IMR-90 (cell line): Measurements from ENCODE around the gene DOCK2. TPM values are rescaled to one million over a fixed set of nuclear protein-coding genes. Genes with fewer than 3 reads are reported as not detected.
A peak's percentile ranks its signal among the peaks of the same experiment; 100 is the strongest.

Source experiments
- ATAC-seq: fragments of 200-7000 bp; cut with Tn5 transposase; 2 replicates; pipeline ENCODE4 v1.9.1; 2020; ENCODE audit warnings: low read depth, mild to moderate bottlenecking, moderate library complexity
- BruUV-seq: library from RNA; stranded (reverse); fragments of 400-500 nt; replicated peaks from 2 replicates; lab custom pipeline; 2021; lab: Mats Ljungman, UMichigan
- CTCF ChIA-PET: fragments of 300-600 bp; formaldehyde crosslinking; extraction: SDS; loops from one replicate; lab custom pipeline; 2021; ENCODE audit warnings: antibody characterized with exemption; lab: Yijun Ruan, JAX
- POLR2A ChIA-PET: fragments of 300-600 bp; sonication (Branson Sonifier 250); formaldehyde crosslinking; loops from one replicate; lab custom pipeline; 2022; ENCODE audit warnings: antibody characterized with exemption; ENCODE audit not compliant: unreplicated experiment; lab: Charles Lee
- DNase-seq: peaks from one replicate; pipeline ENCODE4 v3.0.0; 2013
- H2AFZ ChIP-seq: replicated peaks from 2 replicates; pipeline ENCODE3; 2013; ENCODE audit warnings: low read length, mild to moderate bottlenecking; ENCODE audit not compliant: poor library complexity
- H2AK5ac ChIP-seq: 2 replicates; pipeline ENCODE4 v1.6.1; 2013; ENCODE audit warnings: low read depth, low read length, inconsistent platforms
- H2AK9ac ChIP-seq: replicated peaks from 2 replicates; pipeline ENCODE3; 2013; ENCODE audit warnings: mild to moderate bottlenecking, low read depth, low read length, moderate library complexity; ENCODE audit not compliant: poor library complexity
- H2BK120ac ChIP-seq: 2 replicates; pipeline ENCODE4 v1.6.1; 2013; ENCODE audit warnings: low read depth, low read length, inconsistent platforms
- H2BK15ac ChIP-seq: 3 replicates; pipeline ENCODE4 v1.6.1; 2013; ENCODE audit warnings: low read depth, low read length, inconsistent platforms
- H2BK20ac ChIP-seq: 2 replicates; pipeline ENCODE4 v1.6.1; 2013; ENCODE audit warnings: low read depth, mild to moderate bottlenecking, inconsistent platforms, low read length, moderate library complexity
- H2BK5ac ChIP-seq: 2 replicates; pipeline ENCODE4 v1.6.1; 2013; ENCODE audit warnings: mild to moderate bottlenecking, low read depth, low read length, inconsistent platforms; ENCODE audit not compliant: poor library complexity, severe bottlenecking
- H3K14ac ChIP-seq: replicated peaks from 2 replicates; pipeline ENCODE4 v1.6.1; 2013; ENCODE audit warnings: low read depth, low read length, inconsistent platforms
- H3K18ac ChIP-seq: 2 replicates; pipeline ENCODE4 v1.6.1; 2013; ENCODE audit warnings: low read depth, low read length, control low read depth
- H3K23ac ChIP-seq: 2 replicates; pipeline ENCODE4 v1.6.1; 2013; ENCODE audit warnings: low read depth, low read length, inconsistent platforms
- H3K27ac ChIP-seq: 2 replicates; pipeline ENCODE4 v1.5.1; 2013; ENCODE audit warnings: mild to moderate bottlenecking, control low read depth, low read length; ENCODE audit not compliant: insufficient read depth
- H3K27me3 ChIP-seq: 2 replicates; pipeline ENCODE4 v1.6.1; 2013; ENCODE audit warnings: low read length; ENCODE audit not compliant: control insufficient read depth, insufficient read depth
- H3K36me3 ChIP-seq: 2 replicates; pipeline ENCODE4 v1.6.1; 2013; ENCODE audit warnings: low read length, mixed read lengths; ENCODE audit not compliant: control insufficient read depth, insufficient read depth
- H3K4ac ChIP-seq: 2 replicates; pipeline ENCODE4 v1.6.1; 2013; ENCODE audit warnings: low read depth, low read length, inconsistent platforms
- H3K4me1 ChIP-seq: 2 replicates; pipeline ENCODE4 v1.6.1; 2013; ENCODE audit warnings: low read length, mixed read lengths; ENCODE audit not compliant: control insufficient read depth, insufficient read depth
- H3K4me2 ChIP-seq: 2 replicates; pipeline ENCODE4 v1.6.1; 2013; ENCODE audit warnings: low read depth, mild to moderate bottlenecking, control low read depth, low read length, moderate library complexity
- H3K4me3 ChIP-seq: 2 replicates; pipeline ENCODE4 v1.5.1; 2013; ENCODE audit warnings: low read depth, mild to moderate bottlenecking, control low read depth, low read length, moderate library complexity; ENCODE audit not compliant: insufficient read depth
- H3K56ac ChIP-seq: 2 replicates; pipeline ENCODE4 v1.6.1; 2013; ENCODE audit warnings: low read length, inconsistent platforms; ENCODE audit not compliant: insufficient read depth; ENCODE audit errors: extremely low read depth
- H3K79me1 ChIP-seq, 2 experiments: 2 replicates each; pipeline ENCODE4 v1.6.1; 2013; ENCODE audit warnings: low read length in 2 of 2, inconsistent platforms in 1 of 2, low read depth in 1 of 2
- H3K9ac ChIP-seq: 2 replicates; pipeline ENCODE4 v1.6.1; 2013; ENCODE audit warnings: low read depth, low read length, control low read depth
- H3K9me1 ChIP-seq: 2 replicates; pipeline ENCODE4 v1.6.1; 2013; ENCODE audit warnings: low read length, inconsistent platforms; ENCODE audit not compliant: insufficient read depth
- H3K9me3 ChIP-seq: 2 replicates; pipeline ENCODE4 v1.6.1; 2013; ENCODE audit warnings: low read length; ENCODE audit not compliant: control insufficient read depth, insufficient read depth
- H4K20me1 ChIP-seq: 2 replicates; pipeline ENCODE4 v1.6.1; 2013; ENCODE audit warnings: low read length, inconsistent platforms; ENCODE audit not compliant: insufficient read depth
- H4K5ac ChIP-seq: 2 replicates; pipeline ENCODE4 v1.6.1; 2013; ENCODE audit warnings: mild to moderate bottlenecking, low read depth, low read length, control low read depth
- H4K8ac ChIP-seq, 2 experiments: 2 replicates each; pipeline ENCODE4 v1.6.1; 2013; ENCODE audit warnings: low read depth in 2 of 2, low read length in 2 of 2, control low read depth in 1 of 2, inconsistent platforms in 1 of 2
- H4K91ac ChIP-seq: 2 replicates; pipeline ENCODE4 v1.6.1; 2013; ENCODE audit warnings: low read depth, low read length, inconsistent platforms; ENCODE audit not compliant: insufficient read depth
- CEBPB ChIP-seq: IDR thresholded peaks from 2 replicates; pipeline ENCODE4 v1.6.1; 2012; ENCODE audit warnings: low read depth, low read length, improper control_type of control experiment
- CHD1 ChIP-seq: IDR thresholded peaks from 2 replicates; pipeline ENCODE4 v1.6.1; 2012; ENCODE audit warnings: low read depth, low read length, improper control_type of control experiment
- CTCF ChIP-seq: conservative IDR thresholded peaks from 2 replicates; pipeline ENCODE4 v1.5.1; 2012; ENCODE audit warnings: mild to moderate bottlenecking, low read depth, low read length, improper control_type of control experiment
- ELK1 ChIP-seq: fragments of 150-350 bp; IDR thresholded peaks from 2 replicates; pipeline ENCODE4 v1.6.1; 2016; ENCODE audit warnings: low read depth, mild to moderate bottlenecking, low read length, moderate library complexity, borderline replicate concordance
- MAZ ChIP-seq: IDR thresholded peaks from 2 replicates; pipeline ENCODE4 v1.6.1; 2012; ENCODE audit warnings: low read depth, mild to moderate bottlenecking, low read length, improper control_type of control experiment, moderate library complexity, borderline replicate concordance
- NFE2L2 ChIP-seq: fragments of 150-350 bp; IDR thresholded peaks from 2 replicates; pipeline ENCODE4 v1.6.1; 2016; ENCODE audit warnings: low read depth, mild to moderate bottlenecking, low read length
- RFX5 ChIP-seq: IDR thresholded peaks from 2 replicates; pipeline ENCODE4 v1.8.0; 2012; ENCODE audit warnings: low read depth, mild to moderate bottlenecking, low read length, moderate library complexity
- WGBS, 2 experiments: methylation state at CpG; one replicate each; pipeline versions ENCODE4 v1.1.5 to v1.1.7; 2013; ENCODE audit warnings: missing lambda C conversion rate in 2 of 2; ENCODE audit not compliant: insufficient read length in 1 of 2; ENCODE audit errors: extremely low coverage in 2 of 2; 5-methylcytosine and 5-hydroxymethylcytosine counted together
- dilution Hi-C: fragments of 300-500 bp; cut with HindIII; formaldehyde crosslinking; loops from one replicate; pipeline ENCODE4 v1.14.3; 2018; ENCODE audit warnings: low sequenced_read_pairs; ENCODE audit not compliant: unreplicated experiment
- in situ Hi-C: fragments of 300-500 bp; cut with MboI; formaldehyde crosslinking; loops from 3 replicates; pipeline ENCODE4 v1.14.3; 2019; ENCODE audit warnings: low sequenced_read_pairs, inconsistent platforms, mixed read lengths
- intact Hi-C: fragments of 100-400 bp; cut with micrococcal nuclease; formaldehyde crosslinking; loops from 2 replicates; pipeline ENCODE4 v1.10.0; 2022
- polyA plus RNA-seq, 3 experiments: library from polyadenylated mRNA; depleted of rRNA; stranded (reverse); fragments of >200 nt; gene quantifications; 2 replicates each; pipeline ENCODE4 v1.2.3, GENCODE V29; 2012; ENCODE audit warnings: low replicate concordance in 1 of 3
- total RNA-seq: library from RNA; depleted of rRNA; stranded (reverse); fragments of >200 nt; gene quantifications from 2 replicates; pipeline ENCODE4 v1.2.3, GENCODE V29; 2012

Gene DOCK2
- total and polyA plus RNA-seq, 2 of the 4 experiments (the other 2 are of a cell fraction), result 0.72 to 3.0 TPM

GRCh38 chr5:169691471-169691870 is 54.4 kb downstream of the DOCK2 start:
- TF ChIP-seq CHD1 (no peak), RFX5 (no peak), CEBPB (no peak), NFE2L2 (no peak), ELK1 (no peak), CTCF (no peak), MAZ (no peak)
- ChIA-PET CTCF (no interaction called here), POLR2A (no interaction called here)

More at GRCh38 chr5:169691471-169691870, 54.4 kb downstream of the DOCK2 start:
- no peak overlapping the region for H3K23ac ChIP-seq
- no peak overlapping the region for H3K56ac ChIP-seq
- H3K18ac ChIP-seq, result no peak overlapping the region
- no peaks in the 10 kb centered on the region for H3K36me3 ChIP-seq
- no peaks in the 10 kb centered on the region for H3K27me3 ChIP-seq
- H4K5ac ChIP-seq, result no peak overlapping the region
- no peaks in the 10 kb centered on the region for H3K9me3 ChIP-seq
- no peak overlapping the region for H3K14ac ChIP-seq
- 0 out of 3 replicates have a peak overlapping the region, but pooled peaks have one; percentile 32 for H2BK15ac ChIP-seq
- peaks cover 4% of the 10 kb centered on the region; the same call in 1 of the 2 replicates for H3K4me1 ChIP-seq
- H2AFZ ChIP-seq, result no peak overlapping the region
- no peak overlapping the region for H2AK9ac ChIP-seq
- H4K8ac ChIP-seq, result no peak overlapping the region
- BruUV-seq, result no TSS peak
- no peak overlapping the region for H3K27ac ChIP-seq
- no peaks in the 10 kb centered on the region for H4K20me1 ChIP-seq
- DNase-seq (no peak), ATAC-seq (no peak)
- no peak overlapping the region for H2BK20ac ChIP-seq
- no peak overlapping the region for H3K9ac ChIP-seq
- no peak overlapping the region for H3K4ac ChIP-seq
- no peak overlapping the region for H2BK120ac ChIP-seq
- H3K9me1 ChIP-seq, result 0 out of 2 replicates have a peak, but pooled peaks cover 6% of the 10 kb centered on the region
- dilution Hi-C loops (no loop called here), in situ Hi-C loops (no loop called here), intact Hi-C loops (no loop called here)
- H2AK5ac ChIP-seq, result no peak overlapping the region
- no peak overlapping the region for H3K4me2 ChIP-seq
- WGBS, 2 experiments, result no CpG with 5 or more reads among the region's 1 CpG
- no peaks in the 10 kb centered on the region for H3K79me1 ChIP-seq
- no peak overlapping the region for H4K91ac ChIP-seq
- H2BK5ac ChIP-seq, result no peak overlapping the region
- no peak overlapping the region for H3K4me3 ChIP-seq
